Measurements from ENCODE around the gene FGF16. TPM values are rescaled to one million over a fixed set of nuclear protein-coding genes. Genes with fewer than 3 reads are reported as not detected.

Gene FGF16
- total and polyA plus RNA-seq, 2 of the 8 experiments (the other 6 are each of a cell fraction or from before 2014, with no cell fraction given), result 0.50 to 1.4 TPM

DNA sequence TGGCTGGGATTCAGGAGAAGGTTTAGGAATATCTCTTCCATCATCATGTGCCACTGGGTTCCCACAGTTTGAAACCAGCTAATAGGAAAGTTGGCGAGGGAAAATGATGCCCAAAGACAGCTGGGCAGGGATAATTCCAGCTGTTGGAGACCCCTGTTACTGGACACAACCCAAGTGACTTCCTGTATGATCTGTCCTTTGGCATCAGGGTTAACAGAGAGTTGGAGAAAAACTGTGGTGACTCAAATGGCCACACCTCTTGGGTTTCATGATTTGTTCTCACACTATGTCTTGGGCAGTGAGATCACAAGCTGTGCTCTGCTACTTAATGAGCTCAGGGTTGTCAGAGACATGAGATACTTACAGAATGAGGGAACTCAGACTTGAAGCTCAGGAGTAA lies 3.8 kb downstream of the FGF16 start:
- H2BK12ac ChIP-seq (ENCODE audit: low read depth, low read length), result no peak overlapping the region
- no peak overlapping the region for H2BK20ac ChIP-seq (ENCODE audit: low read length)
- no peak overlapping the region for H2BK120ac ChIP-seq (replicated peaks; ENCODE audit: low read depth, low read length)
- H3K9me3 ChIP-seq (ENCODE audit: insufficient read depth in 2 of 2, low read depth in 1 of 2, low read length in 1 of 2), result no peaks in the 10 kb centered on the region
- WGBS, 2 experiments (ENCODE audit: extremely low coverage in 1 of 2, insufficient coverage in 1 of 2, insufficient read length in 1 of 2, insufficient replicate concordance in 2 of 2, low coverage in 1 of 2, low lambda C conversion rate in 2 of 2, missing lambda C conversion rate in 1 of 2), result 83% methylated on average over 1 of the region's 1 CpG; no CpG with 5 or more reads in 1 of the 2 experiments
- H3K79me2 ChIP-seq (ENCODE audit: control insufficient read depth in 1 of 2, insufficient read depth in 2 of 2, low read length in 2 of 2), result no peaks in the 10 kb centered on the region
- H3K23ac ChIP-seq (ENCODE audit: insufficient read length), result no peak overlapping the region
- H3K18ac ChIP-seq (ENCODE audit: extremely low read depth, low read length), result no peak overlapping the region
- H3K9ac ChIP-seq (replicated peaks in 1 of 4; ENCODE audit: extremely low read depth in 1 of 4, low read depth in 3 of 4, low read length in 3 of 4), result no peak overlapping the region
- H2AK5ac ChIP-seq (ENCODE audit: low read depth, low read length), result no peak overlapping the region
- H2BK15ac ChIP-seq (ENCODE audit: low read length), result no peak overlapping the region
- no peak overlapping the region for H3K27ac ChIP-seq (ENCODE audit: low read depth, low read length)
- H3K4me2 ChIP-seq (ENCODE audit: insufficient read depth in 1 of 2, low read depth in 2 of 2, low read length in 2 of 2), result no peak overlapping the region
- H3K4ac ChIP-seq (replicated peaks; ENCODE audit: insufficient read length, low read depth, low read length), result no peak overlapping the region
- H4K20me1 ChIP-seq (replicated peaks in 1 of 2; ENCODE audit: control insufficient read depth in 1 of 2, insufficient read depth in 2 of 2, low read length in 2 of 2), result no peaks in the 10 kb centered on the region
- H2AFZ ChIP-seq (ENCODE audit: low read length), result no peak overlapping the region
- H3K4me3 ChIP-seq (ENCODE audit: extremely low read depth in 1 of 4, insufficient read depth in 2 of 4, low read depth in 3 of 4, low read length in 4 of 4), result no peak overlapping the region
- no peak overlapping the region for H4K8ac ChIP-seq (ENCODE audit: extremely low read depth, insufficient read depth, low read length)
- H2BK5ac ChIP-seq (ENCODE audit: low read depth, low read length), result no peak overlapping the region
- FAIRE-seq, result no peak
- H3K4me1 ChIP-seq (replicated peaks in 1 of 4; ENCODE audit: control insufficient read depth in 3 of 4, insufficient read depth in 4 of 4, low read length in 3 of 4), result peaks cover 0 to 7% (median under 1%) of the 10 kb centered on the region in 4 experiments; a peak in 2 of 7 replicates
- H3K23me2 ChIP-seq (ENCODE audit: low read depth, low read length), result peaks cover 11% of the 10 kb centered on the region; the same call in 1 of the 2 replicates
- H4K91ac ChIP-seq (replicated peaks; ENCODE audit: insufficient read length, low read length), result no peak overlapping the region
- H3K79me1 ChIP-seq (ENCODE audit: low read depth, low read length), result no peaks in the 10 kb centered on the region
- H3K27me3 ChIP-seq (replicated peaks in 1 of 4; ENCODE audit: control insufficient read depth in 3 of 4, extremely low read depth in 1 of 4, insufficient read depth in 3 of 4, low read length in 3 of 4), result peaks cover 3 to 25% (median 12%) of the 10 kb centered on the region in 4 experiments; a peak in 6 of 7 replicates
- DNase-seq (ENCODE audit: low read depth in 1 of 2, low spot score in 2 of 2), result no peak
- no peak overlapping the region for H3K56ac ChIP-seq (replicated peaks; ENCODE audit: insufficient read length, low read depth, low read length)
- H3K36me3 ChIP-seq (ENCODE audit: control insufficient read depth in 2 of 4, insufficient read depth in 4 of 4, low read length in 3 of 4), result no peaks in the 10 kb centered on the region
- CTCF ChIA-PET (ENCODE audit: partially characterized antibody), result interaction anchor here (0.6 to 1.4 kb wide), 3 partner anchors 11 to 43 kb away, joined by 3 read pairs; no protein-coding TSS in a partner anchor
- no peak overlapping the region for H3K14ac ChIP-seq (ENCODE audit: insufficient read length)
- H4K5ac ChIP-seq (ENCODE audit: insufficient read length, low read depth, low read length), result no peak overlapping the region
- POLR2A ChIA-PET (ENCODE audit: partially characterized antibody), result interaction anchor here (1.2 kb wide), 1 partner anchor 11 kb away, joined by 3 read pairs; no protein-coding TSS in a partner anchor
- TF ChIP-seq TEAD4 (IDR thresholded peaks at IDR 0.05; ENCODE audit: low read depth, low read length), result no peak
- TF ChIP-seq POU5F1 (IDR thresholded peaks at IDR 0.05; ENCODE audit: low read depth, low read length), result no peak
- TF ChIP-seq TBP (IDR thresholded peaks at IDR 0.05; ENCODE audit: low read depth, low read length), result no peak
- TF ChIP-seq SRF (IDR thresholded peaks at IDR 0.05; ENCODE audit: low read depth, low read length), result no peak
- no peak for TF ChIP-seq HDAC6 (IDR thresholded peaks at IDR 0.05; ENCODE audit: low read depth, low read length)
- TF ChIP-seq HDAC2 (IDR thresholded peaks at IDR 0.05; ENCODE audit: borderline replicate concordance in 1 of 2, low read depth in 2 of 2, low read length in 2 of 2), result no peak
- TF ChIP-seq RFX5 (IDR thresholded peaks at IDR 0.05; ENCODE audit: borderline replicate concordance, low read depth, low read length), result no peak
- TF ChIP-seq, protein P1, sequence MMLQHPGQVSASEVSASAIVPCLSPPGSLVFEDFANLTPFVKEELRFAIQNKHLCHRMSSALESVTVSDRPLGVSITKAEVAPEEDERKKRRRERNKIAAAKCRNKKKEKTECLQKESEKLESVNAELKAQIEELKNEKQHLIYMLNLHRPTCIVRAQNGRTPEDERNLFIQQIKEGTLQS (IDR thresholded peaks at IDR 0.05; ENCODE audit: insufficient read depth, low read depth, low read length), result no peak
- TF ChIP-seq, protein P2, sequence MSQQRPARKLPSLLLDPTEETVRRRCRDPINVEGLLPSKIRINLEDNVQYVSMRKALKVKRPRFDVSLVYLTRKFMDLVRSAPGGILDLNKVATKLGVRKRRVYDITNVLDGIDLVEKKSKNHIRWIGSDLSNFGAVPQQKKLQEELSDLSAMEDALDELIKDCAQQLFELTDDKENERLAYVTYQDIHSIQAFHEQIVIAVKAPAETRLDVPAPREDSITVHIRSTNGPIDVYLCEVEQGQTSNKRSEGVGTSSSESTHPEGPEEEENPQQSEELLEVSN (IDR thresholded peaks at IDR 0.05), result no peak
- no peak for TF ChIP-seq CHD1 (IDR thresholded peaks at IDR 0.05; ENCODE audit: low read depth, low read length)
- no peak for TF ChIP-seq ASH2L (IDR thresholded peaks at IDR 0.05; ENCODE audit: low read length)
- no peak for TF ChIP-seq SP1 (IDR thresholded peaks at IDR 0.05; ENCODE audit: low read depth, low read length)
